ENCODE results near the gene SREBF2. TPM values are rescaled to one million over a fixed set of nuclear protein-coding genes. Genes with fewer than 3 reads are reported as not detected.

Gene SREBF2
- total RNA-seq, 1 donor from 2014 or later = 119 TPM

DNA sequence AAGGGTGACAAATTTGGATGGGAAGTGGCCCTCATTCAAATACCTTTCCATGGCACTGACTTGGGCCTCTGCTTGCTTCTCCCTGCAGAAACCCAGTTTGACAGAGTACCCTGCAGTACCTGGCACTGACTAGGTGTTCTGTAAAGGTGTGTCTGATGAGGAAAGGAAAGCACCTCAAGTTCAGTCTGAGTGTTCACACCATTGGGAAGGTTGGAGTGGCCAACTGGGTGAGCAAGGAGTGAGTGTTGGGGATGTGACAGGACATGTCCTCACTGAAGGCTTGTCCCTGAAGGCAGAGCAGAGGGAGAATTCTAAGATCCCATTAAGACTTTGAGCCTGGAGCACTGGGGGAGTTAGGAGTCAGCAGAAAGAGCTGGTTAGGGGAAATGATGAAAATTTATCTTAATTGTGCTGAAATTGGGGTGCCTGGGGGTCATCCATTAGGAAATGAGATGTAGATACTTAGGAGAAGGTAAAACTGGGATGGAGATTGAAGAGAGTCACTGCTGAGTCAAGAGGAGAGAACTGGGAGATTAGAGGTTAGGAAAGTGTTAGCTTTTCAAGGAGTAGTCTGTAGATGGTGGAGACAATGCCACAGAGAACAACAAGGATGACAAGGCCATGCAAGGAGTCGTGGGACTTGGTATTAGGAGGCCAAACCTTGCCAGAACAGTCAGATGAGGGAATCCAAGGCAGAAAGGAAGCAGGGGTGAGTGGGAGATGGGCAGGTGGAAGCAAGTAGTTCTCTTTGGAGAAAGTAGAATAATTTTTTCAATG, 6.1 kb downstream of the SREBF2 start:
- peak overlapping the region; percentile 35 for H3K27ac Mint-ChIP-seq (ENCODE audit: unreplicated experiment)
- H3K4me1 Mint-ChIP-seq (ENCODE audit: unreplicated experiment) = peaks cover 76% of the 10 kb centered on the region
- H3K27me3 Mint-ChIP-seq (ENCODE audit: unreplicated experiment) = no peaks in the 10 kb centered on the region
- no peaks in the 10 kb centered on the region for H3K9me3 Mint-ChIP-seq (ENCODE audit: unreplicated experiment)
- TF ChIP-seq, protein P1, sequence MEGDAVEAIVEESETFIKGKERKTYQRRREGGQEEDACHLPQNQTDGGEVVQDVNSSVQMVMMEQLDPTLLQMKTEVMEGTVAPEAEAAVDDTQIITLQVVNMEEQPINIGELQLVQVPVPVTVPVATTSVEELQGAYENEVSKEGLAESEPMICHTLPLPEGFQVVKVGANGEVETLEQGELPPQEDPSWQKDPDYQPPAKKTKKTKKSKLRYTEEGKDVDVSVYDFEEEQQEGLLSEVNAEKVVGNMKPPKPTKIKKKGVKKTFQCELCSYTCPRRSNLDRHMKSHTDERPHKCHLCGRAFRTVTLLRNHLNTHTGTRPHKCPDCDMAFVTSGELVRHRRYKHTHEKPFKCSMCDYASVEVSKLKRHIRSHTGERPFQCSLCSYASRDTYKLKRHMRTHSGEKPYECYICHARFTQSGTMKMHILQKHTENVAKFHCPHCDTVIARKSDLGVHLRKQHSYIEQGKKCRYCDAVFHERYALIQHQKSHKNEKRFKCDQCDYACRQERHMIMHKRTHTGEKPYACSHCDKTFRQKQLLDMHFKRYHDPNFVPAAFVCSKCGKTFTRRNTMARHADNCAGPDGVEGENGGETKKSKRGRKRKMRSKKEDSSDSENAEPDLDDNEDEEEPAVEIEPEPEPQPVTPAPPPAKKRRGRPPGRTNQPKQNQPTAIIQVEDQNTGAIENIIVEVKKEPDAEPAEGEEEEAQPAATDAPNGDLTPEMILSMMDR (IDR thresholded peaks at IDR 0.05) = no peak
- peaks cover 20% of the 10 kb centered on the region for H3K36me3 Mint-ChIP-seq (ENCODE audit: unreplicated experiment)
- no peak for DNase-seq (ENCODE audit: extremely low spot score, unreplicated experiment)
- H3K4me3 Mint-ChIP-seq (ENCODE audit: unreplicated experiment) = no peak overlapping the region

DNA sequence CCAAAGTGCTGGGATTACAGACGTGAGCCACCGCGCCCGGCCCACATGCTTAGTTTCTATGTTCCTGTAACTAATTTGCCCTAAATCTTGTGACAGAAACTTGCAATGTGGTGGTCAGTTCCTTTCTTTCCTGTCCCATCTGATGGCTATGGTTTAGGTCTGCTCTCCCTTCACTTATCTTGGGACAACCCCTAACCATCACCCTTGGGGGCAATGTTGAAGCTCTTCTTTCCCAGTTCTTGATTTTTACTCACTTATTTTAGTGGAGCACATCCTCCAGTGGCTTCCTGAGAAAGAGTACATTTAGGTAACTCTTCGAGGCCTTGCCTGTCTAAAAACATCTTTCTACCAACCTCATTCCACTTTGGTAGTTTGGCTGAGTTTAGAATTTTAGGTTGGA, 7.3 kb downstream of the SREBF2 start:
- H3K27ac Mint-ChIP-seq (ENCODE audit: unreplicated experiment) = peak overlapping the region; percentile 90
- H3K4me1 Mint-ChIP-seq (ENCODE audit: unreplicated experiment) = peaks cover 78% of the 10 kb centered on the region
- DNase-seq (ENCODE audit: extremely low spot score, unreplicated experiment) = no peak
- peaks cover 20% of the 10 kb centered on the region for H3K36me3 Mint-ChIP-seq (ENCODE audit: unreplicated experiment)
- TF ChIP-seq, protein P1 (IDR thresholded peaks at IDR 0.05) = no peak
- H3K4me3 Mint-ChIP-seq (ENCODE audit: unreplicated experiment) = no peak overlapping the region
- no peaks in the 10 kb centered on the region for H3K9me3 Mint-ChIP-seq (ENCODE audit: unreplicated experiment)
- no peaks in the 10 kb centered on the region for H3K27me3 Mint-ChIP-seq (ENCODE audit: unreplicated experiment)

DNA sequence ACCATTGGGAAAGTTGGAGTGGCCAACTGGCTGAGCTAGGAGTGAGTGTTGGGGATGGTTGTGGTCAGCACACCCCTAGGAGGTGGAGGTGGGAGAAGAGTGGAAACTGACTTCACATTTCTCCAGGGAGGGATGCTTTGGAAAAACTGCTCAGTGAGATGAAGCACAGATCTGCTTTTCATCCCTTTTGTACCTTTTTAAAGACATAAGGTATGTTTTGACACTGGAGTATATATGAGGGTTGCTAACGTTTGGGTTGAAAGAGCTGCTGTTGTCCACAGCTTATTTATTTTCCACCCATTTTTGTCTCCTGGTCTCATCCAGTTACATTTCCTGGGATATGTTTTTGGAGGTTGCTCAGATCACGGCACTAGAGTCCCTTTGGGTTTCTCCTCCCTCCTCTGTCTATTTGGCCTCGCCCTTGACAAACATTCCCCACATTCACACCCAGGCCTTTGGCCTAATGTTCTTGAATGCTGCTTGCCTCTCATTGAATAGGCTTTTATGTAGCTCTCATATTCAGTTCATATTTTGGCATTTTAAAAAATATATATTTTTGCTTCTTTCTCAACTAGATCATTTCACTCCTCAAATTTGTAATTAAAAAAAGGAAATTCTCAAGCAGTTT, 8.3 kb downstream of the SREBF2 start:
- TF ChIP-seq, protein P1 (IDR thresholded peaks at IDR 0.05) = no peak
- DNase-seq (ENCODE audit: extremely low spot score, unreplicated experiment) = no peak
- Mint-ChIP-seq H3K4me3 (ENCODE audit: unreplicated experiment) (peak overlapping the region; percentile 9), H3K27me3 (ENCODE audit: unreplicated experiment) (no peaks in the 10 kb centered on the region), H3K27ac (ENCODE audit: unreplicated experiment) (peak overlapping the region; percentile 90), H3K4me1 (ENCODE audit: unreplicated experiment) (peaks cover 79% of the 10 kb centered on the region), H3K36me3 (ENCODE audit: unreplicated experiment) (peaks cover 13% of the 10 kb centered on the region), H3K9me3 (ENCODE audit: unreplicated experiment) (no peaks in the 10 kb centered on the region)

DNA sequence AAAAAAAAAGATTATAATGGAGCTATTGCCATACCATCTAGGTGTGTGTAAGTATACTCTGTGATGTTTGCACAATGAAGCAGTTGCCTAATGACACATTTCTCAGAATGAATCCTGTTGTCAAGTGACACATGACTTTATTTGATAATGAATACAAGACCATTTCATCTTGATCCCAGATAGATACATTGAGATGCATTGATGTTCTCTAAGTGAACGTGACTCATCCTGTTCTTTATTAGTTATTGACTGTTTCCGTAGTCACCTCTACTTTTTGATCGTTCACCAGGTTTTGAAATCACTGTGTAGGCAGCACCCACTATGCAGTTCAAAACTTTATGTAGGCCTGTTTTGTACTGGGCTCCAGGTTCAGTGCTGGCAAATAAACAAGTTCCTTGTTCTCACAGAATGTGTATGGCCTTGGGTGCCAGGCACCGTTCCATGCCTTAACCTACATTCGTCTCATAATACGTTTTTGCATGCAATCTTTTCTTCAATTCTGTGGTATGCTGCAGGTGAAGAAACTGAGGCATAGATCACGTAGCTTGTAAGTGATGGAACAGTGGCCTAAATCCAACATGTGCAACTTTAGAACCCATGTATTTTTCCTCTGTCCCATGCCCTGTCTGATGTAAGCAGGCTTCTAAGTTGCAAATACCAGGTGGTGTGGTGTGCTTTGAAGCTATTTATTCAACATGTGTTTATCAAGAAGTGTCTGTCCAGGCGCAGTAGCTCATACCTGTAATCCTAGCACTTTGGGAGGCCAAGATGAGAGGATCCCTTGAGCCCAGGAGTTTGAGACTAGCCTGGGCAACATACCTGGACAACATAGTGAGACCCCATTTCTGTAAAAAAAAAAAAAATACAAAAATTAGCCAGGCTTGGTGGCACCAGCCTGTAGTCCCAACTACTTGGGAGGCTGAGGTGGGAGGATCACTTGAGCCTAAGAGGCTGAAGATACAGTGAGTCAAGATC, 10.4 kb downstream of the SREBF2 start:
- Mint-ChIP-seq H3K9me3 (ENCODE audit: unreplicated experiment) (no peaks in the 10 kb centered on the region), H3K36me3 (ENCODE audit: unreplicated experiment) (no peaks in the 10 kb centered on the region), H3K4me3 (ENCODE audit: unreplicated experiment) (no peak overlapping the region), H3K27ac (ENCODE audit: unreplicated experiment) (peak overlapping the region; percentile 24), H3K27me3 (ENCODE audit: unreplicated experiment) (no peaks in the 10 kb centered on the region), H3K4me1 (ENCODE audit: unreplicated experiment) (peaks cover 82% of the 10 kb centered on the region)
- no peak for DNase-seq (ENCODE audit: extremely low spot score, unreplicated experiment)
- TF ChIP-seq, protein P1 (IDR thresholded peaks at IDR 0.05) = no peak
